ENCODE measurements around the gene FBN3. TPM values are rescaled to one million over a fixed set of nuclear protein-coding genes. Genes with fewer than 3 reads are reported as not detected.

Gene FBN3
- polyA plus RNA-seq, 1 donor (not counting 4 experiments of a cell fraction or from before 2014, with no cell fraction given), result not detected

DNA sequence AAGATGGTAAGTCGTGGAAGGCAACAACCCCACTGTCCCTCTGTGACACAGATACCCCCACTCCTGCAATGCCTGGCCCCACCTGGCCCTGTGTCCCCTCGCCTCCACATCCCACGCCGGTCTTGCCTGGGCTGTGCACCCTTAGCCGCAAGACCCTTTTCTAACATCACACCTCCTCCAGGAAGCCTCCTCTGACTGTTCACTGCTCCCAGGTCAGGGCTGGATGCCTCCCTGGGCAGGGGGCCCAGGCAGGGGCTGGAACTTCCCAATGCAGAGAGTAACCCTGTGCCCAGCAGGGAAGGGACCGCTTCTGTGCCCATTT is 1.3 kb downstream of the FBN3 start:
- FAIRE-seq (no peak), DNase-seq (ENCODE audit: low read depth, low spot score) (no peak)
- Histone ChIP-seq H3K4me1 (ENCODE audit: control insufficient read depth, extremely low read depth, insufficient read depth, low read length) (peaks cover 2% of the 10 kb centered on the region), H3K27me3 (ENCODE audit: control insufficient read depth, extremely low read depth, insufficient read depth, low read length) (peaks cover 70% of the 10 kb centered on the region), H3K27ac (ENCODE audit: control insufficient read depth, insufficient read depth, low read length) (no peak overlapping the region), H3K79me2 (ENCODE audit: control insufficient read depth, insufficient read depth, low read length) (no peaks in the 10 kb centered on the region), H3K36me3 (ENCODE audit: control insufficient read depth in 2 of 2, extremely low read depth in 1 of 2, insufficient read depth in 2 of 2, low read length in 2 of 2) (no peaks in the 10 kb centered on the region), H3K4me3 (ENCODE audit: control insufficient read depth in 2 of 3, extremely low read depth in 1 of 3, insufficient read depth in 2 of 3, low read depth in 1 of 3, low read length in 3 of 3) (no peak overlapping the region), H3K4me2 (ENCODE audit: control insufficient read depth, extremely low read depth, insufficient read depth, low read depth, low read length) (no peak overlapping the region), H3K9me3 (ENCODE audit: control insufficient read depth, low read depth, low read length) (no peaks in the 10 kb centered on the region), H2AFZ (ENCODE audit: control insufficient read depth, low read length) (no peak overlapping the region), H4K20me1 (ENCODE audit: control insufficient read depth, extremely low read depth, insufficient read depth, low read length) (no peaks in the 10 kb centered on the region), H3K9me1 (ENCODE audit: control insufficient read depth, extremely low read depth, insufficient read depth, low read length) (no peaks in the 10 kb centered on the region), H3K9ac (ENCODE audit: control insufficient read depth, extremely low read depth, insufficient read depth, low read length) (no peak overlapping the region)
- TF ChIP-seq CTCF (optimal IDR thresholded peaks at IDR 0.05 in 1 of 3, IDR thresholded peaks at IDR 0.05 in 1 of 3, conservative IDR thresholded peaks at IDR 0.05 in 1 of 3; ENCODE audit: extremely low read depth in 1 of 3, insufficient read depth in 2 of 3, low read length in 3 of 3) (no peak), EZH2 (IDR thresholded peaks at IDR 0.05; ENCODE audit: low read length) (no peak)
- dilution Hi-C loops (cut with MboI; ENCODE audit: extremely low pct_ligation_motif_present, low sequenced_read_pairs), result no loop called here

DNA sequence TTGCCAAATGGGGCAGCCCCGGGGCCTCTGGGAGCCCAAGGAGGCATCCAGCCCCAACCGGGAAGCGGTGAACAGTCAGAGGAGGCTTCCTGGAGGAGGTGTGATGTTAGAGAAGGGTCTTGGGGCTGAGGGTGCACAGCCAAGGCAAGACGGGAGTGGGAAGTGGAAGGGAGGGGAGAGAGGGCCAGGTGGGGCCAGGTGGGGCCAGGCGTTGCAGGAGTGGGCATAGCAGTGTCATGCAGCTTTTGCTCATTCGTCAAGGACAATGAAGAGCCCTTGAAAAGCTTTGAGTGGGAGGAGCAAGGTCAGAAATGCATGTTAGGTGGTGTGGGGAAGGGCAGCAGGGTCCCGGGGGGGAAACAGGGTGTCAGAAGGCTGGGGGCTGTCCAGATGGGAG is 1.8 kb downstream of the FBN3 start:
- no peaks in the 10 kb centered on the region for H3K79me2 ChIP-seq (ENCODE audit: control insufficient read depth, insufficient read depth, low read length)
- peaks cover 4% of the 10 kb centered on the region for H3K4me1 ChIP-seq (ENCODE audit: control insufficient read depth, extremely low read depth, insufficient read depth, low read length)
- H3K27me3 ChIP-seq (ENCODE audit: control insufficient read depth, extremely low read depth, insufficient read depth, low read length), result peaks cover 73% of the 10 kb centered on the region
- H3K36me3 ChIP-seq (ENCODE audit: control insufficient read depth in 2 of 2, extremely low read depth in 1 of 2, insufficient read depth in 2 of 2, low read length in 2 of 2), result no peaks in the 10 kb centered on the region
- dilution Hi-C loops (cut with MboI; ENCODE audit: extremely low pct_ligation_motif_present, low sequenced_read_pairs), result no loop called here
- DNase-seq (ENCODE audit: low read depth, low spot score) (no peak), FAIRE-seq (no peak)
- no peaks in the 10 kb centered on the region for H4K20me1 ChIP-seq (ENCODE audit: control insufficient read depth, extremely low read depth, insufficient read depth, low read length)
- H3K9ac ChIP-seq (ENCODE audit: control insufficient read depth, extremely low read depth, insufficient read depth, low read length), result no peak overlapping the region
- H3K27ac ChIP-seq (ENCODE audit: control insufficient read depth, insufficient read depth, low read length), result no peak overlapping the region
- no peaks in the 10 kb centered on the region for H3K9me3 ChIP-seq (ENCODE audit: control insufficient read depth, low read depth, low read length)
- no peak overlapping the region for H2AFZ ChIP-seq (ENCODE audit: control insufficient read depth, low read length)
- H3K9me1 ChIP-seq (ENCODE audit: control insufficient read depth, extremely low read depth, insufficient read depth, low read length), result no peaks in the 10 kb centered on the region
- TF ChIP-seq CTCF (optimal IDR thresholded peaks at IDR 0.05 in 1 of 3, IDR thresholded peaks at IDR 0.05 in 1 of 3, conservative IDR thresholded peaks at IDR 0.05 in 1 of 3; ENCODE audit: extremely low read depth in 1 of 3, insufficient read depth in 2 of 3, low read length in 3 of 3) (no peak), EZH2 (IDR thresholded peaks at IDR 0.05; ENCODE audit: low read length) (no peak)
- H3K4me2 ChIP-seq (ENCODE audit: control insufficient read depth, extremely low read depth, insufficient read depth, low read depth, low read length), result no peak overlapping the region
- no peak overlapping the region for H3K4me3 ChIP-seq (ENCODE audit: control insufficient read depth in 2 of 3, extremely low read depth in 1 of 3, insufficient read depth in 2 of 3, low read depth in 1 of 3, low read length in 3 of 3)

Data from keratinocyte (primary cell).